KOPT-K1 (cell line): ENCODE results near the gene CDC42BPG.

Source experiments
- H3K27ac ChIP-seq: fragments of 200-600 bp; sonication (generic); 2 replicates; pipeline ENCODE4 v1.5.1; 2016; ENCODE audit warnings: antibody characterized with exemption, mild to moderate bottlenecking, low read depth, low read length; ENCODE audit not compliant: poor library complexity, severe bottlenecking
- H3K36me3 ChIP-seq: fragments of 200-600 bp; sonication (generic); 2 replicates; pipeline ENCODE4 v1.5.1; 2017; ENCODE audit warnings: antibody characterized with exemption, mild to moderate bottlenecking, low read length, moderate library complexity; ENCODE audit not compliant: insufficient read depth
- H3K9me3 ChIP-seq: fragments of 200-600 bp; sonication (generic); 2 replicates; pipeline ENCODE4 v1.5.1; 2017; ENCODE audit warnings: antibody characterized with exemption, low read length, mild to moderate bottlenecking; ENCODE audit not compliant: insufficient read depth, poor library complexity, severe bottlenecking

The CDC42BPG gene

DNA sequence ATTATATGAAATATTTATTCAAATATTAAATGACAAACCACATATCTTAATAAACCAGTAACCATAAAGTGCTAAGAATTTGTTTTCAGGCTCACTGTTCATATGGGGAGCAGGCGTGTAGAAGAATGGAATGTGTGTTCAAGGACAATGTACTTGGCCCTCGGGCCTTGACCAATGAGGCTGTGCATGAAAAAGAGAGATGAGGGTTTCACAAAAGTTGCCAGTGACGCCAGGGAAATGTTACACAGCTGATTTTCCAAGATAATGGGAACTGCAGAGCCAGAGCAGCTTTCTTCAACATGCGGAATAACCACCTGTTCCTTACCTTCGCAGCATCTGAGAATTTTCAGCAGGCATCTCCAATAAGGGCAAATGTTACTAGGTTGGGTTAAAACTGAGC, 70.3 kb downstream of the CDC42BPG start:
- no peak overlapping the region for H3K27ac ChIP-seq
- peaks cover 84% of the 10 kb centered on the region for H3K36me3 ChIP-seq
- H3K9me3 ChIP-seq, result no peaks in the 10 kb centered on the region
